Measurements from ENCODE around the gene FNDC10.

DNA sequence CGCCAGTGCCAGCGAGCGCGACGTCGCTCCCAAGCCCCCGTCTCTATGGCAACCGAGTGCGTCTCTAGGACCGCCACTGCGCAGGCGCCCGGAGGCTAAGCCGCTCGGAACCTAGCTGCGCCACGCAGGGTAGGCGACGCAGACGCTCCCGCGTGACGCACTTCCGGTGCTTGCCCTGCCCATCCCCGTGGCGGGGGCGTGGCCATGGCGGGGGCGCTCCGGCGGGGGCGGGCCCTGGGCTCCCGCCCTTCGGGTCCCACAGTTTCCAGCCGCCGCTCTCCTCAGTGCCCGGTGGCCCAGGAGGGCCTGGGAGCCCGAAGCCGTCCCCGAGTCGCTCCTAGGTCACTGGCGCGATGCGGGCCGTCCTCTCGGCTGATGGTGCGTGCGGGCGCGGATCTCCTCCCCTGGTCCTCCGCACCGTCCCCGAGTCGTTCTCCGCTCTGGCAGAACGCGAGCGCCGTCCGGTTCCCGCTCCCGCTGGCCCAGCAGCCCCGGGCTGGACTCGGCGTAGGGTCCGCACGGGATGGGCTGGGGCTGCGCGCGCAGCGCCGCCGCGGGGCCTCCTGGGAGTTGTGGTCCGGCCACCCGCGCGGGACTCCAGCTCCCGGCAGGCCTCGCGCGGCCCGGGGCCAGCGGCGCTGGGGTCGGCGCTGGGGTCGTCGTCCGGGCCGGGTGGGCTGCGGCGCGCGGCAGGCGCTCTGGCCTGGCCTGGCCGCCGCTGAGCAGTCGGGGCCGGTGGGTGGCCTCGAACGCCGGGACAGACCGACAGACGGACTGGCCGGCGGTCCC lies 15.5 kb upstream of the FNDC10 start, which contains the start of gene MIB2:
- TF ChIP-seq, protein P1, sequence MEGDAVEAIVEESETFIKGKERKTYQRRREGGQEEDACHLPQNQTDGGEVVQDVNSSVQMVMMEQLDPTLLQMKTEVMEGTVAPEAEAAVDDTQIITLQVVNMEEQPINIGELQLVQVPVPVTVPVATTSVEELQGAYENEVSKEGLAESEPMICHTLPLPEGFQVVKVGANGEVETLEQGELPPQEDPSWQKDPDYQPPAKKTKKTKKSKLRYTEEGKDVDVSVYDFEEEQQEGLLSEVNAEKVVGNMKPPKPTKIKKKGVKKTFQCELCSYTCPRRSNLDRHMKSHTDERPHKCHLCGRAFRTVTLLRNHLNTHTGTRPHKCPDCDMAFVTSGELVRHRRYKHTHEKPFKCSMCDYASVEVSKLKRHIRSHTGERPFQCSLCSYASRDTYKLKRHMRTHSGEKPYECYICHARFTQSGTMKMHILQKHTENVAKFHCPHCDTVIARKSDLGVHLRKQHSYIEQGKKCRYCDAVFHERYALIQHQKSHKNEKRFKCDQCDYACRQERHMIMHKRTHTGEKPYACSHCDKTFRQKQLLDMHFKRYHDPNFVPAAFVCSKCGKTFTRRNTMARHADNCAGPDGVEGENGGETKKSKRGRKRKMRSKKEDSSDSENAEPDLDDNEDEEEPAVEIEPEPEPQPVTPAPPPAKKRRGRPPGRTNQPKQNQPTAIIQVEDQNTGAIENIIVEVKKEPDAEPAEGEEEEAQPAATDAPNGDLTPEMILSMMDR (conservative IDR thresholded peaks at IDR 0.05 in 1 of 2, IDR thresholded peaks at IDR 0.05 in 1 of 2; ENCODE audit: extremely low read depth in 1 of 2, insufficient read depth in 1 of 2, low read depth in 1 of 2, low read length in 2 of 2), result no peak
- no peak for TF ChIP-seq EZH2 (IDR thresholded peaks at IDR 0.05; ENCODE audit: borderline replicate concordance, low read length)
